GM21576 (cell line): ENCODE results near the gene QRICH1.

Experiments
- ATAC-seq: cut with Tn5 transposase; IDR thresholded peaks from one replicate; pipeline ENCODE4 v1.9.1; 2021; ENCODE audit warnings: mild to moderate bottlenecking, moderate library complexity; ENCODE audit not compliant: unreplicated experiment

The QRICH1 gene

GRCh38 chr3:49034650-49035049 is 59.2 kb downstream of the QRICH1 start:
- ATAC-seq, result no peak

DNA sequence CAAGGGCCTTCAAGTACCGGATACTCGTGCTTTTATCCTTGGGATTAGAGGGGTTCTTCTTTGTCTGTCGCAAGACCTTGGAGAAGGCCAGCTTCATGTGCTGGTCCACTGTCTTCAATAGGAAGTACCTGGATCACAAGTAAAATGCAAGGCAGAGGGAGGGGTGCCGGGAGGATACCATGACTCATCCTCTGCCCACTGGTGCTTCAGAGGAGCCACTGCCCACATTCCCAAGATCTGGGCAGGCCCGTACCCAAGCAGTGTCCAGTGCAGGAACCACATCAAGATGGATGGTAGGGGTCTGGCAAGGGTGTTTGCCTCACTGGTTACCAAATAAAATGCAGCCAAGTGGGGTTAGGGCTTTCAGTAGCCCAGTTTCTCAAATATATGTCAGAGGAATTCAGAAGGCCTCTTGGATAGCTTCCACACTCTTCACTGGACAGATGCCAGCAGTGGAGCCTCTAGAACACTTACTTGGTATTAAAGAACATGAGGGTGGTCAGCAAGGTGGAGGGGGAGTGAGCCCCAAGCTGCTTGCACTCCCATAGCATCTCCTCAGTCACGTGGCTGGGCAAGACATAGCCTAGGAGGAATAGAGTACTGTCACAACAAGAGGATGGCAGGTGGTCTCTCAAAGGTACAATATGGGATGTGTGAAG is 61.1 kb downstream of the QRICH1 start:
- ATAC-seq, result no peak

GRCh38 chr3:49030321-49030720 is 63.5 kb downstream of the QRICH1 start:
- no peak for ATAC-seq

DNA sequence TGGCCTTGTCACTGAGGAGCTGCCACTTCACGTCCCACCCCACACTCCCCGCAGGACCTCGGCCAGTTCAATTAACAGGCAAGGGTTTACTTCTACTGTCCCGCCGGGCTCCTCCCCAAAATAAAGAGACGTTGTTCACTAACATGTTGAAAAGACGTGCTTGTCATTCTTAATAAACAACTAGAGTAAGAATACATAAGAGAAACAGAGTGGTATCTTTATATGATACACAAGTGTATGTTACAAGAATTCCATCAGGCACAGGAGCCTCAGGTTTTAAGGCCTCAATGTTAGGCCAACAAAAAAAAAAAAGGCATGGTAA is 64.3 kb downstream of the QRICH1 start:
- no peak for ATAC-seq

DNA sequence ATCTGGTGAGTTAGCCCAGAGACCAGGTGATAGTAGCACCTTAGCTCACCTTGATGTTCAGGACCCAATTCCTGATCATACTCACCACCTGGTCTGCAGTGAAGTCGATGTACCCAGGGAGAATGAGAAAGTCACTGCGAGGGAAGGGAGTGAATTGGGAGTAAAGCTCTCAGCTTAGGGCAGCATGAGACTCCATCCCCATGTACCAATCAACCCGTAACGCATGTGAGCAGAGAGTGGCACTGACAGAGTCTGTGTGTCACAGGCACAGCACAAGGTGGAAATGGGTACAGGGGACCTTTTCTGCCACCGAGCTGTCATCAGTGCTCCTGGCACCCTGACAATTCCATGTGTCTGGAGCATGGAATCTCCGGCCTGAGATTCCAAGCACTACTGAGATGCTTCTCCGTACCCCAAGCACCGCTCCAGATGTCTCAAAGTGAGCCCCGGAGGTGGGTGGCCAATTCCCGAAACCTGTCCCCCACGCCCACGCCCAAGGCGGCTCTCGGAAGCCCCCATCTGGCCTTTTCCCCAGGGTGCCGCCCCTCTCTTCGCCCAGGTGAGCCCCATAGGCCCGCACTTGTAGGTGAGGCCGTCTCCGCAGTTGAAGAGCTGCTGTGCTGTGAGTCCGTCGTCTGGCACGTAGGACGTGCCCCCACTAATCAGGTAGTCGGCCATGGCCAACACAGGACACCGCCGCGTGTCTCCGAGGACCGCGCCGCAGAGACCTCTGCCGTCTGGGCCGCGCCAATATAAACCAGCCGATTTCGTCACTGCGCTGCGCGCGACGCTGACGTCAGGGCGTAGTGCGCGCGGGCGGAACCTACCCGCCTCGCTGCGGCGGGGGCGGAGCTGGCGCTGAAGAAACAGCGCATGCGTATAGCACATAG is 65.0 kb downstream of the QRICH1 start, which contains the start of gene IMPDH2:
IMPDH2 (minus strand) TSS at position 726 of the 890 bp plus-strand sequence; CDS start at position 678, 48 bp downstream.
- ATAC-seq, result peak; percentile 91

GRCh38 chr3:49028298-49028672 is 65.6 kb downstream of the QRICH1 start:
- ATAC-seq, result no peak

GRCh38 chr3:49027634-49028033 is 66.2 kb downstream of the QRICH1 start:
- no peak for ATAC-seq

DNA sequence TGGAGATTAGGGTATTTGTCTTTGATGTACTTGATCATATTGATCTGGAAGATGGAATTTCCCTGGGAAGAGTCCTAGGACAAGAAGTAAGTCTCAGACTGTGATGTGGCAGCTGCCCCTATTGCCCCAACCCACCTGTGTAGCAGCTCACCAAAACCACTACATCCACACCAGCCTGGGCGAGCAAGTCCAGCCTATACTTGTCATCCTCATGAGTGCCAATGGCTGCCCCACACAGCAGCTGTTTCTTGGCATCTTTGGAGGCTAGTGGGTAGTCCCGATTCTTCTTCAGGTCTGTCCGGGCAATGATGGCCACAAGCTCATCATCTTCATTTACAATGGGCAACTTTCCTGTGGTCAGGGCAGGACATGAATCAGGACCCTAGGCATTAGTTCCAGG is 67.3 kb downstream of the QRICH1 start:
- no peak for ATAC-seq

DNA sequence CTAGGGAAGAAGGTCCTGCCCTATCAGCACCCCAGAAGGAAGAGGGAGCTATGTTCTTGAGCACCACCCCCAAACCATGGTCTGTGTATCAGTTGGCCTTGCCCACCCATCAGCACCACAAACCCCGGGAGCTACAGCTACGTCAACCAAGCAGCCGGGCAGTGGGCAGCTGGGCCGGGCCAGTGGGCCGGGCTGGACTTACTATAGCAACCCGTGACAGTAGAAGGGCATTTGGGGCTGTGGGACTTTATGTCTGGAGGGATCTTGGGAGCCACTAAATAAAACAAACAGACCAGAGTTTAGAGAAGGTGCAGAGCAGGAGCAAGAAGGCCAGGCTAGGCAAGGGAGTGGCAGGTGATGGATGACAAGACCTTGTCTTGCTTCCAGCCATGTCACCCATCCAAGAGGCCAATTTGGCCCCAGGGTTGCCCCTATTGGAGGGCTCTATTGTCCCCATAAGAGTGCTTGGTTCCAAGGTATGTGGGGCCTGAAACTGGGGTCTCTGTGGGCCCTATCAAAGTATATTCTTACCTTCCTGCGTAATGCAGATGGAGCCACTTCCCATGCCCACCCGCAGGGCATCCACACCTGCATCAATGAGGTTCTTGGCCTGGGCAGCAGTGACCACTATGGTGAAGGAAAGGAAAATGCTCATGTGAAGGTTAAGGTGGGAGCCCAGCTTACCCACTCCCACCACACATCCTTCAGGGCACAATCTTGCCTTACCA is 67.9 kb downstream of the QRICH1 start:
- ATAC-seq, result no peak

GRCh38 chr3:49025005-49025792 is 68.7 kb downstream of the QRICH1 start:
- ATAC-seq, result no peak

GRCh38 chr3:49024449-49024848 is 69.4 kb downstream of the QRICH1 start:
- ATAC-seq, result no peak

DNA sequence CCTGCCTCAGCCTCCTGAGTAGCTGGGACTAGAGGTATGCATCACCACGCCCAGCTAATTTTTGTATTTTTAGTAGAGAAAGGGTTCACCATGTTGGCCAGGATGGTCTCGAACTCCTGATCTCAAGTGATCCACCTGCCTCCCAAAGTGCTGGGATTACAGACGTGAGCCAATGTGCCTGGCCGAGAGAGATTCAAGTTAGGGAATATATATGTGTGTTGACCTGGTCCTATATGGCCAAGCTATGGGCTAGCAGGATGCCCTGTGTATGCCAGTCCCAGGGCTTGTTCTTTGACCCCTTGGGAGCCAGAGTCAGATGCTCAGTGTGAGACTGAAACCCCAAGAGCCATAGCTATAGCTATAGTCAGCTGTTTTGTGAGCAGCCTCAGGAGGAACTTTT is 70.1 kb downstream of the QRICH1 start:
- no peak for ATAC-seq

DNA sequence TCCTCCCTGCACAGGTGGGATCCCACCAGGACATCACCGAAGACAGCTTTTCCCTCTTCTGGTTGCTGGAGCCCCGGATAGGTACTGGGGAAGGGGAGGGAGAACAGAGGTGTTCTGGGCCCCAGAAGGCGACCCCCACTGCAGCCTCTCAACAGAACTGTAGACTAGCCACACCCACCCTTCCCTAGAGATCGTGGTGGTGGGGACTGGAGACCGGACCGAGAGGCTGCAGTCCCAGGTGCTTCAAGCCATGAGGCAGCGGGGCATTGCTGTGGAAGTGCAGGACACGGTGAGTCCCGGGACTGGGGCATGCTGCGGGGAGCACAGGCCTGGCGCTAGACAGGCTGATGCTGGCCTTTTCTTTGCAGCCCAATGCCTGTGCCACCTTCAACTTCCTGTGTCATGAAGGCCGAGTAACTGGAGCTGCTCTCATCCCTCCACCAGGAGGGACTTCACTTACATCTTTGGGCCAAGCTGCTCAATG is 71.1 kb downstream of the QRICH1 start:
- ATAC-seq, result no peak

DNA sequence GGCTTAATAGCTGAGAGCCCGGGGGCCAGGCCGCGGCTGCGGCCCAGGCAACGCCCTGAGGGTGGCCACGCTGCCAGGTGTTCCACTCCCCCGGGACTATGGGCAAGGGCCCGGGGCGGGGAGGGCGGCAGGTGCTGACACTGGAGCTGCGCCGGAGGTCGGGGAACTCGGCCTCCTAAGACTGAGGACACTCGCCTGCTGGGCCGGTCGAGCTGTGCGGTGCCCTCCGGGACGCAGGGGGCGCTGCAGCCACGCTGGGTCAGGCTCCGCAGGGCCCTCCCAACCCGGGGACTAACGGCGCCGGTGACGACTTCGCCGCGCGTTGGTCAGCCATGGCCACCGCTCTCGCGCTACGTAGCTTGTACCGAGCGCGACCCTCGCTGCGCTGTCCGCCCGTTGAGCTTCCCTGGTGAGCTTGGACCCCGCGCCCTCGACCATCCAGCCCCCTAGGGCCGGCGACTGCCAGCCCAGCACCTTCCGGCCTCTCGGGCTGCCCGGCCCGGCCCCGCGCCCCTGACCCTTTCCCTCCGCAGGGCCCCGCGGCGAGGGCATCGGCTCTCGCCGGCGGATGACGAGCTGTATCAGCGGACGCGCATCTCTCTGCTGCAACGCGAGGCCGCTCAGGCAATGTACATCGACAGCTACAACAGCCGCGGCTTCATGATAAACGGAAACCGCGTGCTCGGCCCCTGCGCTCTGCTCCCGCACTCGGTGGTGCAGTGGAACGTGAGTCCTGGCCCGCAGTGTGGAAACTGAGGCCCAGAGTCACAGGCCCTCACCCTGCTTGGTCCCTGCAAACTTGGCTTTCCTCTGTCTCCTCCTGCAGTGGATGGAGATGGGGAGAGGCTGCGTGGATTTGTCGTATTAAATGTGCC is 71.8 kb downstream of the QRICH1 start, which contains the start of gene NDUFAF3:
NDUFAF3 (plus strand) TSS at position 309 of the 875 bp plus-strand sequence; CDS start at position 333, 24 bp downstream.
- ATAC-seq, result peak; percentile 58

DNA sequence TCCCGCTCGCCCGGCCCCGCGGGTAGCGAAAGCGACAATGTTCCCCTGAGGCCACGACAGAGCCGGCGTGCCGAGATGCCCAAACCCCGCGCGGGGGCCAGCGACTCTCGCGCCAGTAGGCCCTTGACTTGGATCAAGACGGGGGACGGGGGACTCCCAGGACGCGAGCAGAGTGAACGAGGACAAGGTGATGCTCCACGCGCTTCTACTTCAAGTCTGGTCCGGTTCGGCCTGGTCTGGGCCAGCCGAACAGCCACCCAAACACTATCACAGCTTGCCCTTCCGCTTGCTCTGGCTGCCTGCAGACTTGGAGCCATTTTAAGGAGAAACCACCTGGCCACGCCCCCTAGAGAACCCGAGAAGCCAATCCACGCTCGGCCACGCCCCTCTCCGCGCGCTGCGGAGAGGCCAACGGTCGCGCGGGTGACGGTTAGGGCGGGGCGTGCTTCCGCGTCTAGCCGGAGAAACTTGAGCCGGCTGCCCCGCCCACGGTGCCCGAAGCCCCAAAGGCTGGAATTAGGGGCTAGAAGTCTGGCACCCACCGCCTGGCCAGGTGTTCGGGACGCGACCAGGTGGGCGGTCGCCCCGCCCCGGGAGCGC is 72.6 kb downstream of the QRICH1 start:
- peak; percentile 43 for ATAC-seq

DNA sequence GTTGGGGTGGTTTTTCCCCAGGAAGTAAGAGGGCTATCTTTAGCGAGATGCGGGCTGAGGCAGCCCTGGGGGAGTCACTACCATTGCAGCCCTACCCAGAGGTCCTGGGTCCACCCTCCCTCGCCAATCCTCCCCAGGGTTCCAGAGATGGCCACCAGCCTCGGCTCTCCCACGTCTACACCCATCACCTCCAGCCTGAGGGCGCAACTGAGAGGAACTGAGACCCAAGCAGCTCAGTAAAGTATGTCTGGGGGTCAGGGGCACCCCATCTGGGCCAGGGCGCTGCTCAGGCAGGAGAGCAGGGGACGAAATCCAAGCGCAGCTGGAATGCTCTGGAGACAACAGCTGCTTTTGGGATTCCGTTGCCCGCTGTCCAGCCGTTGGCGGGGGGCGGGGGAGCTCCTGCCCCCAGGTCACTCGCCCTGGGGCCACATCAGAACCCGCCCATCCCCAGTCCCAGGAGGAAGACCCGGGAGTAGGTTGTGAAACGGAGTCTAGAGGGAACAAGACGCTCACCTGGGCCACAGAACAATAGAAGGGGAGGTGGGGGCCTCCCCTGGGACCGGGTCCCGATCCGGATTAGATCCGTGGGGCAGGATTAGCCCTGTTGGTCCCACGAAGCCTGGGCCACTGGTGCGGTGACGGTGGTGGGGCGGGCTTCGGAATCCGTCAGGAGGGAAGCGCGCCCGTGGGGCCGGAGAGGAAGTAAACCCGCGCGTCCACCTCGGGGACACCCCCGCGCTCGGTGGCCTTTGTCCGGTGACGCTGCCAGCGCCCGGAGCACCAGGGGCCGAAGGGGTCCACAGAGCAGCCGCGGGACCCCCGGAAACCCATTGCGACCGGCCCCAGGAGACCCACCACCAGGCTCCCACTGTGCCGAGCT is 73.3 kb downstream of the QRICH1 start:
- peak; percentile 2 for ATAC-seq

DNA sequence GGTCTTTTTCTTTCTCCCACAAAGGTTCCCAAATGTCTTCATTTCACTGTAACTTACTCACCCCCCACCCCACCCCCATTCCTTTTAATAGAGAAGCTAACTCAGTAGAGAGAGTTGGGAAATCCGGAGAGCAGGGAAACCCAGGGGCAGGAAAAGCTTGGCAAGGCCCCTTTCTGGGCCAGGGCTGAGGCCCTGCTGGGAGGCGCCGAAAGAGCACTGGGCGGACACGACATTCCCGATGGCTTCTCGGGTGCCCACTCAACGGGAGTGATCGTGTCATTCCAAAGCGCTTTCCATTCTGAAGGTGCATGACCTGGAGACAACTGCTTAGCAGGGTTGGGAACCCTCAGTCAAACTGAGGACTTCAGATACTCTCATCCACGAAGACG is 73.9 kb downstream of the QRICH1 start:
- ATAC-seq, result no peak

- ATAC-seq, result no peak
Measured at GRCh38 chr3:49018707-49019006, 75.2 kb downstream of the QRICH1 start.
